Sciatic nerve (tissue), 2 donors: Measurements from ENCODE around the gene ALLC. TPM values are rescaled to one million over a fixed set of nuclear protein-coding genes. Genes with fewer than 3 reads are reported as not detected.

Experiments used
- ATAC-seq: fragments of 200-7000 bp; cut with Tn5 transposase; one replicate; pipeline ENCODE4 v1.9.1; 2020; ENCODE audit warnings: mild to moderate bottlenecking, moderate library complexity
- DNase-seq: peaks from one replicate; pipeline ENCODE4 v3.0.0-alpha.2; 2020; ENCODE audit warnings: low spot score
- intact Hi-C: fragments of 100-400 bp; cut with DNase I; formaldehyde crosslinking; loops from one replicate; pipeline ENCODE4 v1.14.2; 2022
- total RNA-seq: library from RNA; stranded (reverse); fragmentation: NEBNext Ultra II Directional; extraction: Animal tissue kit (Norgen Biotek cat#: 25700); gene quantifications from one replicate; pipeline ENCODE4 v1.2.1, GENCODE V29; 2021
- donor health status: DM: no; HTN: no; CAD: no.
- donor health status: DM: no; HTN: no; CAD: no.

The ALLC gene
- total RNA-seq, 1 donor from 2014 or later, result 7.6 TPM

GRCh38 chr2:3692375-3692774, 34.4 kb downstream of the ALLC start:
- intact Hi-C loops, result no loop called here
- DNase-seq (no peak), ATAC-seq (peak; percentile 77)

GRCh38 chr2:3696545-3696944, 38.5 kb downstream of the ALLC start:
- intact Hi-C loops, result no loop called here
- no peak for ATAC-seq

GRCh38 chr2:3701071-3701470, 43.1 kb downstream of the ALLC start:
- DNase-seq, result no peak
- intact Hi-C loops, result no loop called here
- ATAC-seq, result no peak

More at GRCh38 chr2:3696545-3696944, 38.5 kb downstream of the ALLC start:
- no peak for DNase-seq

- no peak for DNase-seq
- no peak for ATAC-seq
- intact Hi-C loops, result no loop called here
Observed at GRCh38 chr2:3703236-3703756, 45.3 kb downstream of the ALLC start, which contains the start of gene DCDC2C. TSS of gene DCDC2C (plus strand) at chr2:3703575. CDS start at chr2:3703752, 177 bp downstream.

- ATAC-seq (peak; percentile 63), DNase-seq (no peak)
- intact Hi-C loops, result no loop called here
Observed at GRCh38 chr2:3703757-3704355, 45.9 kb downstream of the ALLC start.

GRCh38 chr2:3704692-3705091, 46.7 kb downstream of the ALLC start:
- intact Hi-C loops, result no loop called here
- peak; percentile 24 for ATAC-seq
- no peak for DNase-seq

- no peak for ATAC-seq
- intact Hi-C loops, result no loop called here
- DNase-seq, result no peak
Observed at GRCh38 chr2:3705782-3706181, 47.8 kb downstream of the ALLC start.

GRCh38 chr2:3706892-3707291, 48.9 kb downstream of the ALLC start:
- intact Hi-C loops, result no loop called here
- peak; percentile 97 for ATAC-seq
- peak; percentile 74 for DNase-seq

GRCh38 chr2:3708576-3708975, 50.6 kb downstream of the ALLC start:
- ATAC-seq, result no peak
- intact Hi-C loops, result no loop called here
- DNase-seq, result no peak

- intact Hi-C loops, result no loop called here
- DNase-seq, result no peak
Observed at GRCh38 chr2:3709225-3709624, 51.2 kb downstream of the ALLC start.

GRCh38 chr2:3712424-3712823, 54.4 kb downstream of the ALLC start:
- intact Hi-C loops, result no loop called here
- DNase-seq (no peak), ATAC-seq (peak; percentile 78)

More at GRCh38 chr2:3709225-3709624, 51.2 kb downstream of the ALLC start:
- no peak for ATAC-seq

GRCh38 chr2:3712831-3713503, 55.0 kb downstream of the ALLC start:
- intact Hi-C loops, result no loop called here
- DNase-seq, result no peak
- ATAC-seq, result peak; percentile 78

- ATAC-seq (no peak), DNase-seq (no peak)
- intact Hi-C loops, result no loop called here
Observed at GRCh38 chr2:3718679-3719078, 60.7 kb downstream of the ALLC start.

- DNase-seq, result no peak
- intact Hi-C loops, result loop anchor here (10.0 kb wide), 1 partner anchor 60 kb away; no protein-coding TSS in a partner anchor
Observed at GRCh38 chr2:3725002-3725401, 67.0 kb downstream of the ALLC start.

GRCh38 chr2:3725458-3726250, 67.7 kb downstream of the ALLC start:
- no peak for DNase-seq
- intact Hi-C loops, result loop anchor here (10.0 kb wide), 1 partner anchor 59 kb away; no protein-coding TSS in a partner anchor
- ATAC-seq, result no peak

More at GRCh38 chr2:3725002-3725401, 67.0 kb downstream of the ALLC start:
- ATAC-seq, result no peak

- DNase-seq (no peak), ATAC-seq (no peak)
- intact Hi-C loops, result loop anchor here (10.0 kb wide), 1 partner anchor 58 kb away; no protein-coding TSS in a partner anchor
Observed at GRCh38 chr2:3726511-3726910, 68.5 kb downstream of the ALLC start.

GRCh38 chr2:3727397-3728045, 69.5 kb downstream of the ALLC start:
- ATAC-seq (no peak), DNase-seq (no peak)
- intact Hi-C loops, result loop anchor here (10.0 kb wide), 1 partner anchor 57 kb away; no protein-coding TSS in a partner anchor

- intact Hi-C loops, result loop anchor here (10.0 kb wide), 1 partner anchor 56 kb away; no protein-coding TSS in a partner anchor
- ATAC-seq (peak; percentile 90), DNase-seq (no peak)
Observed at GRCh38 chr2:3728104-3729054, 70.4 kb downstream of the ALLC start.
